PC-3 (cell line): ENCODE data around the gene FUT8.

Experiments
- EZH2phosphoT487 ChIP-seq: fragments of 300-600 bp; sonication (generic); IDR thresholded peaks from 2 replicates; pipeline ENCODE4 v1.6.1; 2018; ENCODE audit warnings: mild to moderate bottlenecking, antibody characterized with exemption, low read length, borderline replicate concordance
- TF ChIP-seq, protein P1 (sequence below): fragments of 300-600 bp; sonication (generic); conservative IDR thresholded peaks from 2 replicates; pipeline ENCODE4 v1.5.1; 2017; ENCODE audit warnings: antibody characterized with exemption, low read depth, mild to moderate bottlenecking, low read length

GRCh38 chr14:65433646-65434045 lies 21.1 kb downstream of the FUT8 start:
- TF ChIP-seq EZH2phosphoT487, result no peak
- TF ChIP-seq, protein P1, sequence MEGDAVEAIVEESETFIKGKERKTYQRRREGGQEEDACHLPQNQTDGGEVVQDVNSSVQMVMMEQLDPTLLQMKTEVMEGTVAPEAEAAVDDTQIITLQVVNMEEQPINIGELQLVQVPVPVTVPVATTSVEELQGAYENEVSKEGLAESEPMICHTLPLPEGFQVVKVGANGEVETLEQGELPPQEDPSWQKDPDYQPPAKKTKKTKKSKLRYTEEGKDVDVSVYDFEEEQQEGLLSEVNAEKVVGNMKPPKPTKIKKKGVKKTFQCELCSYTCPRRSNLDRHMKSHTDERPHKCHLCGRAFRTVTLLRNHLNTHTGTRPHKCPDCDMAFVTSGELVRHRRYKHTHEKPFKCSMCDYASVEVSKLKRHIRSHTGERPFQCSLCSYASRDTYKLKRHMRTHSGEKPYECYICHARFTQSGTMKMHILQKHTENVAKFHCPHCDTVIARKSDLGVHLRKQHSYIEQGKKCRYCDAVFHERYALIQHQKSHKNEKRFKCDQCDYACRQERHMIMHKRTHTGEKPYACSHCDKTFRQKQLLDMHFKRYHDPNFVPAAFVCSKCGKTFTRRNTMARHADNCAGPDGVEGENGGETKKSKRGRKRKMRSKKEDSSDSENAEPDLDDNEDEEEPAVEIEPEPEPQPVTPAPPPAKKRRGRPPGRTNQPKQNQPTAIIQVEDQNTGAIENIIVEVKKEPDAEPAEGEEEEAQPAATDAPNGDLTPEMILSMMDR, result no peak
